HEK293 (cell line): ENCODE results near the gene UBR4.

Experiments used
- CTCF ChIA-PET: fragments of 350-600 bp; formaldehyde crosslinking; extraction: SDS; loops from one replicate; lab custom pipeline; 2021; ENCODE audit warnings: antibody characterized with exemption; lab: Yijun Ruan, JAX
- POLR2A ChIA-PET: fragments of 300-600 bp; formaldehyde crosslinking; extraction: SDS; loops from one replicate; lab custom pipeline; 2020; ENCODE audit warnings: antibody characterized with exemption, inconsistent platforms; lab: Yijun Ruan, JAX
- H3K27ac ChIP-seq: fragments of 200-500 bp; sonication (Bioruptor generic); 2 replicates; pipeline ENCODE4 v1.5.1; 2014; ENCODE audit warnings: low read depth, low read length, control low read depth, inconsistent platforms; ENCODE audit errors: extremely low read depth
- H3K36me3 ChIP-seq, 2 experiments: fragments of 200-500 bp in 1 of 2; sonication (Bioruptor generic) in 1 of 2; 1 replicate in 1 of 2; 2 replicates in 1 of 2; pipeline ENCODE4 v1.5.1; 2014 to 2017; ENCODE audit warnings: inconsistent platforms in 2 of 2, low read length in 2 of 2; ENCODE audit not compliant: control insufficient read depth in 2 of 2, insufficient read depth in 1 of 2
- H3K4me1 ChIP-seq: fragments of 200-500 bp; sonication (Bioruptor generic); 2 replicates; pipeline ENCODE4 v1.5.1; 2014; ENCODE audit warnings: mild to moderate bottlenecking, low read length, inconsistent platforms; ENCODE audit not compliant: control insufficient read depth, insufficient read depth
- H3K4me3 ChIP-seq: 2 replicates; pipeline ENCODE4 v1.5.1; 2011; ENCODE audit warnings: low read depth, mild to moderate bottlenecking, control low read depth, low read length, moderate library complexity
- H3K9me3 ChIP-seq: fragments of 200-500 bp; sonication (Bioruptor generic); 2 replicates; pipeline ENCODE4 v1.5.1; 2014; ENCODE audit warnings: low read depth, low read length, inconsistent platforms; ENCODE audit not compliant: control insufficient read depth, insufficient read depth
- EGR2 ChIP-seq: fragments of 450-650 bp; formaldehyde crosslinking; IDR thresholded peaks from 2 replicates; pipeline ENCODE4 v1.5.1; 2016; ENCODE audit warnings: low read depth, missing biosample characterization, missing genetic modification characterization
- GLIS1 ChIP-seq: fragments of 450-650 bp; formaldehyde crosslinking; IDR thresholded peaks from 2 replicates; pipeline ENCODE4 v1.5.1; 2016; ENCODE audit warnings: missing biosample characterization, missing genetic modification characterization
- PBX3 ChIP-seq: sonication (generic); formaldehyde crosslinking; IDR thresholded peaks from 2 replicates; pipeline ENCODE4 v1.8.1; 2022; ENCODE audit warnings: mild to moderate bottlenecking, moderate library complexity, missing genetic modification reagents
- PRDM10 ChIP-seq: fragments of 450-650 bp; formaldehyde crosslinking; IDR thresholded peaks from 2 replicates; pipeline ENCODE4 v1.5.1; 2016; ENCODE audit warnings: missing biosample characterization, missing genetic modification characterization
- REPIN1 ChIP-seq: fragments of 450-650 bp; formaldehyde crosslinking; IDR thresholded peaks from 2 replicates; pipeline ENCODE4 v1.5.1; 2017; ENCODE audit warnings: missing biosample characterization, missing genetic modification characterization, low read depth
- SCRT1 ChIP-seq: fragments of 450-650 bp; formaldehyde crosslinking; IDR thresholded peaks from 2 replicates; pipeline ENCODE4 v1.5.1; 2016; ENCODE audit warnings: missing biosample characterization, missing genetic modification characterization, borderline replicate concordance
- SCRT2 ChIP-seq: fragments of 450-650 bp; formaldehyde crosslinking; IDR thresholded peaks from 2 replicates; pipeline ENCODE4 v1.5.1; 2016; ENCODE audit warnings: missing biosample characterization, missing genetic modification characterization
- ZBTB10 ChIP-seq: fragments of 450-650 bp; formaldehyde crosslinking; IDR thresholded peaks from 2 replicates; pipeline ENCODE4 v1.5.1; 2016; ENCODE audit warnings: missing biosample characterization, missing genetic modification characterization
- ZBTB48 ChIP-seq: fragments of 450-650 bp; formaldehyde crosslinking; IDR thresholded peaks from 2 replicates; pipeline ENCODE4 v1.5.1; 2016; ENCODE audit warnings: missing biosample characterization, missing genetic modification characterization
- ZFHX2 ChIP-seq: fragments of 450-650 bp; formaldehyde crosslinking; conservative IDR thresholded peaks from 2 replicates; pipeline ENCODE4 v1.5.1; 2016; ENCODE audit warnings: missing biosample characterization, missing genetic modification characterization
- ZIC2 ChIP-seq: fragments of 450-650 bp; formaldehyde crosslinking; IDR thresholded peaks from 2 replicates; pipeline ENCODE4 v1.5.1; 2016; ENCODE audit warnings: missing biosample characterization, missing genetic modification characterization
- ZNF133 ChIP-seq: fragments of 450-650 bp; formaldehyde crosslinking; IDR thresholded peaks from 2 replicates; pipeline ENCODE4 v1.5.1; 2016; ENCODE audit warnings: missing biosample characterization, missing genetic modification characterization
- ZNF146 ChIP-seq: fragments of 450-650 bp; formaldehyde crosslinking; IDR thresholded peaks from 2 replicates; pipeline ENCODE4 v1.5.1; 2016; ENCODE audit warnings: missing biosample characterization, missing genetic modification characterization
- ZNF274 ChIP-seq, 2 experiments: fragments of 200-500 bp in 1 of 2; fragments of 450-650 bp in 1 of 2; sonication (Bioruptor generic) in 1 of 2; formaldehyde crosslinking in 1 of 2; IDR thresholded peaks; 2 replicates each; pipeline versions ENCODE4 v1.5.1 to v1.6.1; 2014 to 2016; ENCODE audit warnings: borderline replicate concordance in 1 of 2, inconsistent platforms in 1 of 2, low read length in 1 of 2, missing biosample characterization in 1 of 2, missing genetic modification characterization in 1 of 2
- ZNF366 ChIP-seq: fragments of 450-650 bp; formaldehyde crosslinking; conservative IDR thresholded peaks from 2 replicates; pipeline ENCODE4 v1.5.1; 2016; ENCODE audit warnings: missing biosample characterization, missing genetic modification characterization
- ZNF558 ChIP-seq: fragments of 450-650 bp; formaldehyde crosslinking; IDR thresholded peaks from 2 replicates; pipeline ENCODE4 v1.5.1; 2016; ENCODE audit warnings: missing biosample characterization, missing genetic modification characterization
- ZNF600 ChIP-seq: fragments of 450-650 bp; formaldehyde crosslinking; IDR thresholded peaks from 2 replicates; pipeline ENCODE4 v1.5.1; 2016; ENCODE audit warnings: missing biosample characterization, missing genetic modification characterization
- ZNF621 ChIP-seq: fragments of 450-650 bp; formaldehyde crosslinking; IDR thresholded peaks from 2 replicates; pipeline ENCODE4 v1.5.1; 2017; ENCODE audit warnings: missing biosample characterization, missing genetic modification characterization
- ZNF677 ChIP-seq: fragments of 450-650 bp; IDR thresholded peaks from 2 replicates; pipeline ENCODE4 v1.5.0; 2018; ENCODE audit warnings: missing biosample characterization, mild to moderate bottlenecking, missing genetic modification characterization, moderate library complexity
- ZNF707 ChIP-seq: fragments of 450-650 bp; formaldehyde crosslinking; IDR thresholded peaks from 2 replicates; pipeline ENCODE4 v1.5.1; 2016; ENCODE audit warnings: missing biosample characterization, missing genetic modification characterization
- ZSCAN23 ChIP-seq: fragments of 450-650 bp; formaldehyde crosslinking; IDR thresholded peaks from 2 replicates; pipeline ENCODE4 v1.5.1; 2016; ENCODE audit warnings: missing biosample characterization, missing genetic modification characterization

UBR4 gene

GRCh38 chr1:19070891-19071621 lies 139.0 kb downstream of the UBR4 start:
- ChIA-PET CTCF (interaction anchor here (0.7 to 6.3 kb wide), 5 partner anchors 34 to 195 kb away, joined by 3 to 29 read pairs (median 3); no protein-coding TSS in a partner anchor), POLR2A (interaction anchor here (0.8 kb wide), 1 partner anchor 115 kb away, joined by 3 read pairs; no protein-coding TSS in a partner anchor)
- Histone ChIP-seq H3K4me3 (no peak overlapping the region), H3K36me3 (peaks cover 6 to 36% of the 10 kb centered on the region in 2 experiments; a peak in 2 of 3 replicates), H3K27ac (no peak overlapping the region), H3K9me3 (no peaks in the 10 kb centered on the region), H3K4me1 (no peaks in the 10 kb centered on the region)
- no peak for TF ChIP-seq SCRT1
- TF ChIP-seq ZFHX2 (tag by site-specific recombination) = peak; percentile 40
- TF ChIP-seq GLIS1 (tag by site-specific recombination) = peak; percentile 37
- no peak for TF ChIP-seq ZSCAN23 (tag by site-specific recombination)
- TF ChIP-seq PRDM10 (tag by site-specific recombination) = no peak
- no peak for TF ChIP-seq ZNF621 (tag by site-specific recombination)
- no peak for TF ChIP-seq ZBTB48 (tag by site-specific recombination)
- no peak for TF ChIP-seq ZNF274 (IDR thresholded peaks at IDR 0.05; ENCODE audit: low read length)
- TF ChIP-seq ZNF274 (tag by site-specific recombination; IDR thresholded peaks at IDR 0.05; ENCODE audit: borderline replicate concordance) = no peak
- TF ChIP-seq ZNF133 (tag by site-specific recombination) = no peak
- peak; percentile 60 for TF ChIP-seq ZIC2 (tag by site-specific recombination)
- peak; percentile 36; the same call in 1 of the 2 replicates for TF ChIP-seq ZNF600 (tag by site-specific recombination)
- TF ChIP-seq ZNF677 = no peak
- no peak for TF ChIP-seq ZNF146 (tag by site-specific recombination)
- no peak for TF ChIP-seq PBX3 (CRISPR knock-in tag)
- no peak for TF ChIP-seq REPIN1 (tag by site-specific recombination)
- TF ChIP-seq ZNF366 = no peak
- no peak for TF ChIP-seq ZNF558
- no peak for TF ChIP-seq ZNF707
- no peak for TF ChIP-seq ZBTB10 (tag by site-specific recombination)
- TF ChIP-seq SCRT2 = 0 out of 2 replicates have a peak, but pooled peaks have one; percentile 27
- TF ChIP-seq EGR2 (tag by site-specific recombination) = peak; percentile 55
